Measurements from ENCODE around the gene TAF9. TPM values are rescaled to one million over a fixed set of nuclear protein-coding genes. Genes with fewer than 3 reads are reported as not detected.
A peak's percentile ranks its signal among the peaks of the same experiment; 100 is the strongest.

The TAF9 gene
- total and polyA plus RNA-seq, 2 of the 13 experiments (the other 11 are each of a cell fraction or from before 2014, with no cell fraction given) = 113 to 218 TPM

GRCh38 chr5:69414885-69415583, 45.7 kb upstream of the TAF9 start, which contains the start of gene MARVELD2 (continued):
- TF ChIP-seq ZNF329 (CRISPR knock-in tag; IDR thresholded peaks at IDR 0.05; ENCODE audit: low read depth) = no peak
- peak; percentile 77 for TF ChIP-seq USF2 (IDR thresholded peaks at IDR 0.05; ENCODE audit: low read depth, low read length)
- TF ChIP-seq USF2 (CRISPR knock-in tag; IDR thresholded peaks at IDR 0.05; ENCODE audit: borderline replicate concordance) = peak; percentile 84; the same call in 1 of the 2 replicates
- TF ChIP-seq ZNF180 (CRISPR knock-in tag; IDR thresholded peaks at IDR 0.05; ENCODE audit: borderline replicate concordance, low read depth) = no peak
- TF ChIP-seq, protein P1, sequence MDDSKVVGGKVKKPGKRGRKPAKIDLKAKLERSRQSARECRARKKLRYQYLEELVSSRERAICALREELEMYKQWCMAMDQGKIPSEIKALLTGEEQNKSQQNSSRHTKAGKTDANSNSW (CRISPR knock-in tag; IDR thresholded peaks at IDR 0.05; ENCODE audit: borderline replicate concordance) = no peak
- TF ChIP-seq ZNF501 (CRISPR knock-in tag; IDR thresholded peaks at IDR 0.05) = peak; percentile 59; the same call in 1 of the 2 replicates
- TF ChIP-seq FLYWCH1 (CRISPR knock-in tag; IDR thresholded peaks at IDR 0.05) = 0 out of 2 replicates have a peak, but pooled peaks have one; percentile 10
- peak; percentile 37 for TF ChIP-seq TEAD3 (CRISPR knock-in tag; optimal IDR thresholded peaks at IDR 0.05; ENCODE audit: borderline replicate concordance)
- TF ChIP-seq, protein P2, sequence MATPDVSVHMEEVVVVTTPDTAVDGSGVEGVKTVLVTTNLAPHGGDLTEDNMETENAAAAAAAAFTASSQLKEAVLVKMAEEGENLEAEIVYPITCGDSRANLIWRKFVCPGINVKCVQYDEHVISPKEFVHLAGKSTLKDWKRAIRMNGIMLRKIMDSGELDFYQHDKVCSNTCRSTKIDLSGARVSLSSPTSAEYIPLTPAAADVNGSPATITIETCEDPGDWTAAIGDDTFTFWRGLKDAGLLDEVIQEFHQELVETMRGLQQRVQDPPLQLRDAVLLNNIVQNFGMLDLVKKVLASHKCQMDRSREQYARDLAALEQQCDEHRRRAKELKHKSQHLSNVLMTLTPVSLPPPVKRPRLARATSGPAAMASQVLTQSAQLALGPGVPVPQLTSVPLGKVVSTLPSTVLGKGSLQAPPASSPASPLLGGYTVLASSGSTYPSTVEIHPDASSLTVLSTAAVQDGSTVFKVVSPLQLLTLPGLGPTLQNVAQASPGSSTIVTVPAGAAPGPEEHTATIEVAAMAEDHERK (CRISPR knock-in tag; IDR thresholded peaks at IDR 0.05; ENCODE audit: low read depth) = no peak
- TF ChIP-seq KDM6A (CRISPR knock-in tag; IDR thresholded peaks at IDR 0.05; ENCODE audit: low read depth) = no peak
- no peak for TF ChIP-seq HOXD1 (CRISPR knock-in tag; IDR thresholded peaks at IDR 0.05)
- TF ChIP-seq ZNF674 (CRISPR knock-in tag; IDR thresholded peaks at IDR 0.05; ENCODE audit: low read depth) = no peak
- TF ChIP-seq ZNF350 (CRISPR knock-in tag; IDR thresholded peaks at IDR 0.05; ENCODE audit: borderline replicate concordance, low read depth) = no peak; the same call in 1 of the 2 replicates
- TF ChIP-seq CHD2 (IDR thresholded peaks at IDR 0.05; ENCODE audit: low read depth, low read length) = no peak
- TF ChIP-seq, protein P3, sequence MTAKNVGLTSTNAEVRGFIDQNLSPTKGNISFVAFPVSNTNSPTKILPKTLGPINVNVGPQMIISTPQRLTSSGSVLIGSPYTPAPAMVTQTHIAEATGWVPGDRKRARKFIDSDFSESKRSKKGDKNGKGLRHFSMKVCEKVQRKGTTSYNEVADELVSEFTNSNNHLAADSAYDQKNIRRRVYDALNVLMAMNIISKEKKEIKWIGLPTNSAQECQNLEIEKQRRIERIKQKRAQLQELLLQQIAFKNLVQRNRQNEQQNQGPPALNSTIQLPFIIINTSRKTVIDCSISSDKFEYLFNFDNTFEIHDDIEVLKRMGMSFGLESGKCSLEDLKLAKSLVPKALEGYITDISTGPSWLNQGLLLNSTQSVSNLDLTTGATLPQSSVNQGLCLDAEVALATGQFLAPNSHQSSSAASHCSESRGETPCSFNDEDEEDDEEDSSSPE (CRISPR knock-in tag; IDR thresholded peaks at IDR 0.05) = peak; percentile 68
- TF ChIP-seq ARNT (IDR thresholded peaks at IDR 0.05) = no peak
- peak; percentile 82 for TF ChIP-seq KAT8 (CRISPR knock-in tag; IDR thresholded peaks at IDR 0.05)
- TF ChIP-seq RBM39 (IDR thresholded peaks at IDR 0.05; ENCODE audit: low read depth, low read length, poor library complexity, severe bottlenecking) = no peak
- peak; percentile 84 for TF ChIP-seq POGZ (CRISPR knock-in tag; IDR thresholded peaks at IDR 0.05)
- TF ChIP-seq ZNF484 (CRISPR knock-in tag; IDR thresholded peaks at IDR 0.05; ENCODE audit: borderline replicate concordance, low read depth) = no peak
- TF ChIP-seq KLF12 (CRISPR knock-in tag; IDR thresholded peaks at IDR 0.05; ENCODE audit: borderline replicate concordance) = peak; percentile 50; the same call in 1 of the 2 replicates
- TF ChIP-seq SRF (IDR thresholded peaks at IDR 0.05; ENCODE audit: low read depth, low read length) = no peak
- TF ChIP-seq, protein P4, sequence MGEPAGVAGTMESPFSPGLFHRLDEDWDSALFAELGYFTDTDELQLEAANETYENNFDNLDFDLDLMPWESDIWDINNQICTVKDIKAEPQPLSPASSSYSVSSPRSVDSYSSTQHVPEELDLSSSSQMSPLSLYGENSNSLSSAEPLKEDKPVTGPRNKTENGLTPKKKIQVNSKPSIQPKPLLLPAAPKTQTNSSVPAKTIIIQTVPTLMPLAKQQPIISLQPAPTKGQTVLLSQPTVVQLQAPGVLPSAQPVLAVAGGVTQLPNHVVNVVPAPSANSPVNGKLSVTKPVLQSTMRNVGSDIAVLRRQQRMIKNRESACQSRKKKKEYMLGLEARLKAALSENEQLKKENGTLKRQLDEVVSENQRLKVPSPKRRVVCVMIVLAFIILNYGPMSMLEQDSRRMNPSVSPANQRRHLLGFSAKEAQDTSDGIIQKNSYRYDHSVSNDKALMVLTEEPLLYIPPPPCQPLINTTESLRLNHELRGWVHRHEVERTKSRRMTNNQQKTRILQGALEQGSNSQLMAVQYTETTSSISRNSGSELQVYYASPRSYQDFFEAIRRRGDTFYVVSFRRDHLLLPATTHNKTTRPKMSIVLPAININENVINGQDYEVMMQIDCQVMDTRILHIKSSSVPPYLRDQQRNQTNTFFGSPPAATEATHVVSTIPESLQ (CRISPR knock-in tag; conservative IDR thresholded peaks at IDR 0.05) = no peak
- TF ChIP-seq NCOR1 (IDR thresholded peaks at IDR 0.05; ENCODE audit: borderline replicate concordance, low read length) = no peak
